ENCODE measurements around the gene STOX1. TPM values are rescaled to one million over a fixed set of nuclear protein-coding genes. Genes with fewer than 3 reads are reported as not detected.
"Not testable (repeated sequence)": the region's sequence is repeated elsewhere in the genome, so short reads cannot be mapped to it uniquely, and the experiment has no call there.

Gene STOX1, protein sequence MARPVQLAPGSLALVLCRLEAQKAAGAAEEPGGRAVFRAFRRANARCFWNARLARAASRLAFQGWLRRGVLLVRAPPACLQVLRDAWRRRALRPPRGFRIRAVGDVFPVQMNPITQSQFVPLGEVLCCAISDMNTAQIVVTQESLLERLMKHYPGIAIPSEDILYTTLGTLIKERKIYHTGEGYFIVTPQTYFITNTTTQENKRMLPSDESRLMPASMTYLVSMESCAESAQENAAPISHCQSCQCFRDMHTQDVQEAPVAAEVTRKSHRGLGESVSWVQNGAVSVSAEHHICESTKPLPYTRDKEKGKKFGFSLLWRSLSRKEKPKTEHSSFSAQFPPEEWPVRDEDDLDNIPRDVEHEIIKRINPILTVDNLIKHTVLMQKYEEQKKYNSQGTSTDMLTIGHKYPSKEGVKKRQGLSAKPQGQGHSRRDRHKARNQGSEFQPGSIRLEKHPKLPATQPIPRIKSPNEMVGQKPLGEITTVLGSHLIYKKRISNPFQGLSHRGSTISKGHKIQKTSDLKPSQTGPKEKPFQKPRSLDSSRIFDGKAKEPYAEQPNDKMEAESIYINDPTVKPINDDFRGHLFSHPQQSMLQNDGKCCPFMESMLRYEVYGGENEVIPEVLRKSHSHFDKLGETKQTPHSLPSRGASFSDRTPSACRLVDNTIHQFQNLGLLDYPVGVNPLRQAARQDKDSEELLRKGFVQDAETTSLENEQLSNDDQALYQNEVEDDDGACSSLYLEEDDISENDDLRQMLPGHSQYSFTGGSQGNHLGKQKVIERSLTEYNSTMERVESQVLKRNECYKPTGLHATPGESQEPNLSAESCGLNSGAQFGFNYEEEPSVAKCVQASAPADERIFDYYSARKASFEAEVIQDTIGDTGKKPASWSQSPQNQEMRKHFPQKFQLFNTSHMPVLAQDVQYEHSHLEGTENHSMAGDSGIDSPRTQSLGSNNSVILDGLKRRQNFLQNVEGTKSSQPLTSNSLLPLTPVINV
- 0.68 TPM in 1 of 2 replicates, not detected in the other for total RNA-seq (2014; rRNA removed; shearing (Covaris generic); ENCODE audit: low replicate concordance)

DNA sequence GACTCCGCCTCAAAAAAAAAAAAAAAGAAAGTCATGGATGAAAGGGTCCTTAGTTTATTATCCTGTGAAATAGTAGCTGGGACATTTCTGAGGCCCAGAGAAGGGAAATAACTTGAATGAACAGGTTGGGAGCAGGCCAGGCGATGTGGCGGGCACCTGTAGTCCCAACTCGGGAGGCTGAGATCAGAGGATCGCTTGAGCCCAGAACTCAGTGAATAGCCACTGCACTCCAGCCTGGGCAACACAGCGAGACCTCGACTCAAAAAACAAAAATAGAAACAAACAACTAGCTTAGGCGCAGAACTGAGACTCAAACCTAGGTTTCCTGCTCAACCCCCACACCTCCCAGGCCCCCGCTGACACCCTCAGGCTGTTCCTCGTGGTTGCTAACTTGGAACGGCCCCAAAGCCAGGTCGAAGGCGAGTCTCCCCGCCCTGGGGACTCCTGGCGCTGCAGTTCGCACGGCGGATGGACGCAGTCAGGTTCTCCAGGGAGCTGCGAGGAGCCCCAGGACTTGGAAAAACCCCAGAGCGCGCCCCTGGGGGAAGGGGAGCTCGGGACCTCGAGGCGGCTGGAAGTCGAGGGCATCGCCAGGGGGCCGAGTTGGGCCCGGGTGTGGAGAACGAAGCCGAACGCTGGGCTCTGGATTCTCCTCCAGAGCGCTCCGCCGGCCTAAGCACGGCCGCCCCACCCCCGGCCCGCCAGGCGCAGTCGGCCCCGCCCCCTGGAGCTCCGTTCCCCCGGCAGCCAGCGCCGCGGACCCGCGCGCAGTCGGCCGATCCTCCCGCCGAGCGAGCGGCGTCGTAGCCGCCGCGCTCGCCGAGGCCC lies at the start of gene STOX1:
STOX1 (plus strand) TSS at position 768 of the 828 bp plus-strand sequence. CDS start 93 bp downstream, outside the sequence.
- in situ Hi-C loops (cut with HindIII; ENCODE audit: low pct_unique_long_range_greater_than_20kb, low sequenced_read_pairs) = no loop called here
- peak; percentile 69 for DNase-seq (ENCODE audit: low read depth)

- in situ Hi-C loops (cut with HindIII; ENCODE audit: low pct_unique_long_range_greater_than_20kb, low sequenced_read_pairs) = no loop called here
- DNase-seq (ENCODE audit: low read depth) = no peak
Observed at GRCh38 chr10:68781613-68782574, 45.4 kb upstream of the STOX1 start.

DNA sequence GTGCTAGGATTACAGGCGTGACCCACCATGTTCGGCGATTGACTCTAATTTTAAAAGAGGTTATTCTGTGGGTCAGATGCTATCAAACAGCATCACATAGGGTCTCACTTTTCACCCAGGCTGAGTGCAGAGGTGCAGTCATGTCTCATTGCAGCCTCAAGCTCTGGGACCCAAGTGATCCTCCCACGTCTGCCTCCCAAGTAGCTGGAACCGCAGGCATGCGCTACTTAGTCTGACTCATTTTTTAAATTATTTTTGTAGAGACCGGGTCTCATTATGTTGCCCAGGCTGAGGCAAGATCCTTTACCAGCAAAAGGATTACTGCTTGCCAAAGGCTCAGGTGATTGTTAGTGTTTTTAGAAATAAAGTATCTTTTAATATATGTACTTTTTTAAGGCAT lies 42.9 kb upstream of the STOX1 start:
- in situ Hi-C loops (cut with HindIII; ENCODE audit: low pct_unique_long_range_greater_than_20kb, low sequenced_read_pairs) = no loop called here
- no peak for DNase-seq (ENCODE audit: low read depth)

GRCh38 chr10:68787813-68788212 lies 39.5 kb upstream of the STOX1 start:
- in situ Hi-C loops (cut with HindIII; ENCODE audit: low pct_unique_long_range_greater_than_20kb, low sequenced_read_pairs) = no loop called here

GRCh38 chr10:68790476-68790875 lies 36.9 kb upstream of the STOX1 start:
- in situ Hi-C loops (cut with HindIII; ENCODE audit: low pct_unique_long_range_greater_than_20kb, low sequenced_read_pairs) = no loop called here
- DNase-seq (ENCODE audit: low read depth) = no peak

More at GRCh38 chr10:68787813-68788212, 39.5 kb upstream of the STOX1 start:
- DNase-seq (ENCODE audit: low read depth) = no peak

DNA sequence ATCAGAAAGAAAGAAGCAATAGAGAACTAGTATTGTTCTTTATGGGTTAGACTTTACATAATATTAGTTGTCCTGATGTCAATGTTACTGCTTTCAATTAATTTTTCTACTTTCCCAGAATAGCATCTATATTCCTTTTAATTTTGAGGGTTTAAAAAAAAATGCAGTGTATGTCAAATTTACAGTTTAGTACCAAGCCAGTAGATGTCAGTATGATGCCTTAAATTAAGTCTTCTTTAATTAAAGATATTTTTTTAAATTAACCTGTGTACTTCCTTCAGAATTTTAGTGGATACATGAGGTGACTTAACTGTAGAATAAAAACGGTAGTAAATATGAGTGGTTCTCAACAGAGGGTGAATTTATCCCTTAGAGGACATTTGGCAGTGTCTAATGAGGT lies 35.2 kb upstream of the STOX1 start:
- in situ Hi-C loops (cut with HindIII; ENCODE audit: low pct_unique_long_range_greater_than_20kb, low sequenced_read_pairs) = no loop called here
- DNase-seq (ENCODE audit: low read depth) = no peak

- DNase-seq (ENCODE audit: low read depth) = no peak
- in situ Hi-C loops (cut with HindIII; ENCODE audit: low pct_unique_long_range_greater_than_20kb, low sequenced_read_pairs) = no loop called here
Observed at GRCh38 chr10:68795886-68796532, 31.3 kb upstream of the STOX1 start.

DNA sequence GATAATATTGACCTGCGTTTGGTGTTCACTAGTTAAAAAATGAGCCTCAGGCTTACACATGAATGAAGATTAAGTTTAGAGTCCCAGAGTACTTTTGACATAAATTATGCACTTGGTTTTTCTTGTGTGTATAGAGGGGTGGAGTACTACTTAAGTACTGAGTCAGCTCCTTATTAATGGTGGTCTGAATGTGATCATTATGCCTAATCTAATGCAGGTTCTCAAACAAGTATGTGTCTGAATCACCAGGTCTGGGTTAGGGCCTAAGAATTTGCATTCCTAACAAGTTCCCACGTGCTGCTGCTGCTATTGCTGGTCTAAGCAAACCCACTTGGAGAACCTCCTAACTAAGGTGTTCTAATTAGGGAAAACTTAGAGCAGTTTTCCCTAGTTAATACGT lies 30.7 kb upstream of the STOX1 start:
- in situ Hi-C loops (cut with HindIII; ENCODE audit: low pct_unique_long_range_greater_than_20kb, low sequenced_read_pairs) = no loop called here
- DNase-seq (ENCODE audit: low read depth) = no peak

DNA sequence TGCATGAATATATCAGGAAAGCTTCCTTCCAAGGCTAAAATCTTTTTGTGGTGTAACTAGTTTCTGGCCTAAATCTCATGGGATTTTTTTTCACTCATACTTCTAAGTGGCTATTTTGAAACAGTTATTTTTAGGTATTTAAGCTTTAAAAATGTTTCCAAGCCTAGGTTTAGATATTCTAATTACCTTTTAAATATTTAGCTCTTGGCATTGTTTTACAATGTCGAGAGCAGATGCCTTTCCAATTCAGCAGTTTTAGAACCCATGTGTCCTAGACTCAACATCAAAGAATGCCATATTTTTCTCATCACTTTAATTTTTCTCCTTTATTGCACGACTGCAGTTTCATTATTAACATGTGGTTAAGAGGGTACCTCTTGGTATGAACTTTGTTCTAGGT lies 27.1 kb upstream of the STOX1 start:
- in situ Hi-C loops (cut with HindIII; ENCODE audit: low pct_unique_long_range_greater_than_20kb, low sequenced_read_pairs) = no loop called here
- no peak for DNase-seq (ENCODE audit: low read depth)

DNA sequence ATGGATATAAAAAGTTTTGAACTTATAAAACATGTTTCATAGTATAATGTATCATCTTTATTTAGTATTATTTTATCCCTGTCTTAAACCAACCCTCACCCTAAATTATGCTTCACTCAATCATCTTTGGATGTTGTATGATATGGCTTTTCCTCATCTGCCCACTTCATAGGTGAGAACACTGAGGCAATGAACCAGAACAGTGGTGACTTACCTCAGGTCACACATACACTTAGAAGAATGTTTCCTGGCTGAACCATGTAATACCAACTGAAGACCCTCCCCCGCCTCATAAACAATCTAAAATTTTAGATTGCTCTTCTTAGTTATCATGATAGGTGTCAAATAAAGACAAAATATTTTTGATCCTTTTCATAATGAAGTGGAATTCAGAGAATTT lies 22.6 kb upstream of the STOX1 start:
- DNase-seq (ENCODE audit: low read depth) = no peak
- in situ Hi-C loops (cut with HindIII; ENCODE audit: low pct_unique_long_range_greater_than_20kb, low sequenced_read_pairs) = no loop called here

DNA sequence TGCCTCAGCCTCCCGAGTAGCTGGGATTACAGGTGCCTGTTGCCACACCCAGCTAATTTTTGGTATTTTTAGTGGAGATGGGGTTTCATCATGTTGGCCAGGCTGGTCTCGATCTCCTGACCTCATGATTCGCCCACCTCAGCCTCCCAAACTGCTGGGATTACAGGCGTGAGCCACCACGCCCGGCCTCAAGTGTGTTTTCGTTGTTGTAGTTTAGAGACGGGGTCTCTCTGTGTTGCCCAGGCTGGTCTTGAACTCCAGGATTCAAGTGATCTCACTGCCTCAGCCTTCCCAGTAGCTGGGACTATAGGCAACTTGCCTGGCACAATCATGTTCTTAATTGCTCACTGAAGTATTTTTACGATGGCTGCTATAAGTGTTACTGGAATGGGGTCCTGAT lies 16.5 kb upstream of the STOX1 start:
- in situ Hi-C loops (cut with HindIII; ENCODE audit: low pct_unique_long_range_greater_than_20kb, low sequenced_read_pairs); DNase-seq (ENCODE audit: low read depth): not testable (repeated sequence)

GRCh38 chr10:68811314-68812009 lies 15.9 kb upstream of the STOX1 start:
- in situ Hi-C loops (cut with HindIII; ENCODE audit: low pct_unique_long_range_greater_than_20kb, low sequenced_read_pairs) = no loop called here

DNA sequence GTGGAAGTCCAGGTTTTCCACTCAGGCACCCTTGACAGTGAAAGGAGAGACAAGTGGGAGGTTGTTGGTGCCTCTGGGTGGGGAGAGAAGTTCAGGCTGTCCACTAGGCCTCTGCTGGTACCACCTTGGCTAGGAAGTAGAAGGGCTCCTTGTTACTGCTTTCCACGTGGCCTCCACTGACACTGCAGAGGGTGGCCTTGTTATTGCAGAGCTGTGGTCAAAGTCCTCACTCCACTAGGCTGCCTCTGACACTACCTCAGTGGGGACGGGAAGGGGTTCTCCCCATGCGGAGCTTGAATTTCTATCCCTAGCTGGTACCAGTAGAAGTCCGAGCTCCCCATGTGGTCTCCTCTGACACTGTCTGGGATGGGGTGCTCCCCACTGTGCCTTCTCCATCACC lies 14.9 kb upstream of the STOX1 start:
- DNase-seq (ENCODE audit: low read depth) = no peak
- in situ Hi-C loops (cut with HindIII; ENCODE audit: low pct_unique_long_range_greater_than_20kb, low sequenced_read_pairs) = no loop called here

More at GRCh38 chr10:68811314-68812009, 15.9 kb upstream of the STOX1 start:
- DNase-seq (ENCODE audit: low read depth) = no peak

DNA sequence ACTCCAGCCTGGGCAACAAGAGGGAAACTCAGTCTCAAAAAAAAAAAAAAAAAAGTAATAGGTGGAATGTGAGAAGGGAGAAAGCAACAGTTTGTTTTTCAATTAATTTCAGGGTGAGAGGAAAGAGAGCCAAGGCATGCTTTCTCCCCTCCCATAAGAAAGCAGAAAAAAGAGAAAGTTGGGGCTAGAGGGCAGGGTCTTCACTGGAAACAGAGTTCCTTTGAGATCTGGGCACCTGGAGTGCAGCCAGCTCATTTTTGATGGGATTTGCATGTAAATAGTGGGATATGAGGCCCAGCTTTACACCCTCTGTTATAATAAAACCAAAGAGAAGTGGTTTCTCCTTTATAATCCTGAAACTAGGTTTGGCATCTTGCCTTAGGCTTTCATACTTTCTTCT lies 13.8 kb upstream of the STOX1 start:
- DNase-seq (ENCODE audit: low read depth) = no peak
- in situ Hi-C loops (cut with HindIII; ENCODE audit: low pct_unique_long_range_greater_than_20kb, low sequenced_read_pairs) = no loop called here

- no peak for DNase-seq (ENCODE audit: low read depth)
- in situ Hi-C loops (cut with HindIII; ENCODE audit: low pct_unique_long_range_greater_than_20kb, low sequenced_read_pairs) = no loop called here
Observed at GRCh38 chr10:68816796-68817412, 10.4 kb upstream of the STOX1 start.

DNA sequence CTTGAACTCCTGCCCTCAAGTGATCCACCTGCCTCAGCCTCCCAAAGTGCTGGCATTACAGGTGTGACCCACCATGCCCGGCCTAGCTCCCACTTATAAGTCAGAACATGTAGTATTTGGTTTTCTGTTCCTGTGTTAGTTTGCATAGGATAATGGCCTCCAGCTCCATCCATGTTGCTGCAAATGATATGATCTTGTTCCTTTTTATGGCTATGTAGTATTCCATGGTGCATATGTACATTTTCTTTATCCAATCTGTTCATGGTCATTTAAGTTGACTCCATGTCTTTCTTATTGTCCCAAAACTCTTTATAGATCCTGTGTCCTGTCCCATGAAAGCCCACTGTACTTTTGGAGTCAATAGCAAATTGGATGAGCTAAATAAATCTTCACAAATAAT lies 7.0 kb upstream of the STOX1 start:
- in situ Hi-C loops (cut with HindIII; ENCODE audit: low pct_unique_long_range_greater_than_20kb, low sequenced_read_pairs); DNase-seq (ENCODE audit: low read depth): not testable (repeated sequence)

Data from Caki2 (cell line).